ENCODE results near the gene TWNK.

Gene TWNK

DNA sequence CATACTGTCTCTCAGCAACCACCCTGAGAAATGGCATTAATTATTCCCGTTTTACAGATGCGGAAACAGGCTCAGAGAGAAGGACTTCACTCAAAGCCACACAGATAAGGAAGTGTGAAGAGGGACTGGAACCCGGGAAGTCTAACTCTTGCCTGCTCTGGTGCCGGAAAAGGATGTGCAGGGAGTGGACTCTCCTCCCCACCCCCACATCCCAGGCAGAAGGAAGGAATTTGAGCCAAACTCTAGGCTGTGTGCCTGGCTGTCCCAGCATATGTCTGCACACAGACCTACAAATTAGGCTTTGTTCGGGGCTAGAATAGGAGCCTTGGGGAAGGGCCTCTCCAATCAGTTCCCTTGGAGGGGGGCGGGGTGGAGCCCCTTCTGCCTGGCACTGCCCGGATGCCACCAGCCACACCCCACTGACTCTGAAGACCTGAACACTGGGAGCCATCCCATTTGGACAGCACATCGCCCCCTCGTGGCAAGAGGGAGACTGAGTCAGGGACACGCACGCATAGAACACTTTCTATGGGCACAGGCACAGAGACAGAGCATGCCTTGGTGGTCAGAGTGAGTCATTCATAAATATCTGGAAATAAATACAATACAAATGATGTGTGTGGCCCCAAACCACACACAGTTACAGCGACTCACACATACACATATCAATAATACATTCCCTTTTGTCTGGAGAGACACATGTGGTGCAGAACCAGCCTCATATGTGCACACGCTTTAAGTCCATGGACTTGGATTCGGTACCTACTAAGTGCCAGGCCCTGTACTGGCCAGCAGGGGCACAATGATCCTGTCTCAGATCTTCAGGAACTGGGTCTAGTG, 25.4 kb downstream of the TWNK start:
- peak; percentile 76 to 84 for DNase-seq

DNA sequence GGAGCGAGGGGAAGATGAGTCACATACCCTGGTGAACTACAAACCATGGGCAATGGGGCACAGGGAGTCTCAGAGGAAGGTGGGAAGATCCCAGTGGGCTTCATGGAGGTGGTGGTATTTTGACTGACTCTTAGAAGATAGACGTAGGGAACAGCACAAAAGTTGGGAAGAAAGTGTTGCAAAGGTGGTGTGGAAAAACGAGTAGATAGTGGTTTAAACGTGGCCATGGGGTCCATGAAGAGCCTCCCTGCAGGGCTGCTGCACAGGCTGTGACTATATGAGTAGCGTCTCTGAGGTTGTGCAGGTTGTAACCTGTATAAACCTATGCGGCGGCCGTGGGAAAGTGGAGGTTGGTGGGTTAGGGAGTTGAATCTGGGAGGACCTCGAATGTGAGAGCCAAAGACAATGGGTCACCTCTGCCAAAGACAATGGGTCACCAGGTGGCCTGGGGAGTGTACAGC, 26.1 kb downstream of the TWNK start:
- no peak for DNase-seq

DNA sequence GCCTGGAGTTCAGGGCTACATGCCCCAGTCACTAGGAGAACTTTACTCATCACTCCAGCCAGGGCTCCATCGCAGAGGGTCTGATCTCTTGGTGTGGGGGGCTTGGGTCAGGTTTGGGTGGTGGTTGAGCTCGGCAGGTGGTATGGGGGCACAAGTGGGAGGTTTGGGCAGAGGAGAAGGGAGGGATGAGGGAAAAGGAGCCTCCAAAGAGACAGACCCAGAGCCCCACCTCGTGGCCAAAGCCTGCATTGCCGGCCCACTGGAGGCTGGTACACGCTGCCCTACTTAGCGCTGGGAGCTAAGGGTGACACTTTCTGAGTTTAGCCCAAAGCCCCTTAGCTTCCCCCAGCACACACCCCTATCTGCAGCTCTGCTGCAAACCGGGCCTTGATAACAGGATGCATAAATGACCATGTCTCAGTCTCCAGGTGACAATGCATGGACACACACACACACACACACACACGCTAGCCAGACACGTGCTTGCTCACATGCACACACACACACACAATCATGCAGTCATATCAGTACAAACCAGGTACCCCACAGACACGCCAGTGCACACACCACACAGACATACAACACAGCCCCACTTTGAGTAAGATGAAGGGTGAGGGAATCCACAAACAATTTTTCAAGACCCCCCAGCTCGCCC, 27.0 kb downstream of the TWNK start:
- DNase-seq: peak; percentile 72 to 75

DNA sequence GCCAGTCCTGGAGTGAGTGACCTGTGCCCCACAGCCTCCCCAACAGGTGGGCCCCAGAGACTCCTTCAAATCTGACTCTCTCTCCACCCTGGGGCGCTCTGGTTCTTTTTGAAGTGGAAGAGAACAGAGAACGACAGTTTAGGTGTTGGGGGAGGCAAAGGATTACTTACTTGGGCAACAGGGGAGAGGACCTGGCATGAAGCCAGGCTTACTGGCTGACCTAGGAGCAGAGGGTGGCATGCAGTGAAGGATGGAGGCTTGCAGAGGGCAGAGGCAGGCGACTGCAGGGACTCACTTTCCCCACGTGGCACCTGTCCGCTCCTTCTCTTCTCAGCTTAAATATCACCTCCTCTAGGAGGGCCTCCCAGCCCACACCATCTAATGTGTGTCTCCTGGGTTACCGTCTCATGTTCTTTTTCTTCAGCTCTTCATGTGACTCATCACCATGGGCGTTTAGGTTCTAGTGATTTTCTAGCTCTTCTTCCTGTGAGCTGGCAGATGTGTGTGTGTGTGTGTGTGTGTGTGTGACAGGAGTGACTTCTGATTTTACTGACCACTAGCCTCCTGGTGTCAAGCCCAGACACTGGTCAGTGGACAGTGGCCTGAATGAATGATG, 27.7 kb downstream of the TWNK start:
- DNase-seq: peak; percentile 53 to 60

DNA sequence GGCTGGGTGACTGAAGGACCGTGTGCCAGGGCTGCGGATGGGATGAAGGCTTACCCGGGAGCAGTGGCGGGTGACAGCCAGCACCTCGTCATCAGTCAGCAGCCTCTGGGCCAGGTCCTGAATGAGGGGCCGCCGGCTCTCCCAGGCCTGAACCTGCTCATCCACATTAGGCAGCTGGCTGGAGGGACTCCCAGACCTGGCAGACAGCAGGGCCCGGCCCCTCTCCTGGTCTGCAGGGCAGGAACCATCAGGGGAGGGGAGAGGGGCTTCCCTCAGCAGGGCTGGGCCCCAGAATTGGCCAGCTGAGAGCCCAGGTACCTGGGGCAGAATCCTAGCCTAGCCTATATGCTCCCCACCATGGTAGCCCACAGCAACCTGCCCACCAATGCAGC, 28.2 kb downstream of the TWNK start:
- DNase-seq: no peak

DNA sequence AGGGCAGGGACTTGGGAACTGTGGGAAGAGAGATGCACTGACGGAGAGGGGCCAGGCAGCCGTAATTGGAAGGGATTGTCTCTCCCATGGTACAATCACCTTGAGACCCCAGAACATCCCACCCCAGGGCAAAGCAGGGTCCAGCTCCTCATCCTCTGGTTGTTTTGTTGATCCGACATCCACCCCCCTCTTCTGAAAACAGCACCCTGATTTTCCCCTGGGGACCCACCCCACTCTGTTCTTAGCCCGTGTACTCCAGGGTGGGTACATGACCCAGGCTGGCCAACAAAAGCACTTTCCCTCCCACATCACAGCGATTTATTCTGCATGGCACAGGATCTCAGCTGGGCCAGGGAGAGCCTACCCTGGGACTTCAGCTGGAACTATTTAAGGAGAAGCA, 29.5 kb downstream of the TWNK start:
- no peak for DNase-seq

DNA sequence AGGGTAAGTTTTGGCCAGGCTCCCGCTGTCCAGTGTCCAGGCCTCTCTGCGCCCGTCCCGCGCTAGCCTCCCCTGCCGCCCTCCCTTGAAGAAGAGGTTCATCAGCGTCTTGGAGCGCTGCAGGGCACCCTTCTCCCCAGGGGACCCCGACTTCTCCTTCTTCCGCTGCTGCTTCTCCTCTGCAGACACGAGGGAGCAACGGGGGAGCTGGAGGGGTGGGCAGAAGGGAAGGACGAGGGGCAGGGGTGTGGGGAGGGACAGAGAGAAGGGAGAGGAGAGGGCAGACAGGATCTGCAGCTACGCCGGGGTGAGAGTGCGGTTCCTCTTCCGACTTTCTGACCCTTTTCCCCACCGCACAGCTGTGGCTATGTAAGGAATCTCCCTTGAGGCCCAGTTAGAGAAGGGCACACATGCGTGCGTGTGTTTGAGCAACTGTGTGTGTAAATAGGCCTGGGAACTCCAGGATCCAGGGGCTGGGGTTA, 30.8 kb downstream of the TWNK start:
- peak in 1 of 2 donors; percentile 54 for DNase-seq

DNA sequence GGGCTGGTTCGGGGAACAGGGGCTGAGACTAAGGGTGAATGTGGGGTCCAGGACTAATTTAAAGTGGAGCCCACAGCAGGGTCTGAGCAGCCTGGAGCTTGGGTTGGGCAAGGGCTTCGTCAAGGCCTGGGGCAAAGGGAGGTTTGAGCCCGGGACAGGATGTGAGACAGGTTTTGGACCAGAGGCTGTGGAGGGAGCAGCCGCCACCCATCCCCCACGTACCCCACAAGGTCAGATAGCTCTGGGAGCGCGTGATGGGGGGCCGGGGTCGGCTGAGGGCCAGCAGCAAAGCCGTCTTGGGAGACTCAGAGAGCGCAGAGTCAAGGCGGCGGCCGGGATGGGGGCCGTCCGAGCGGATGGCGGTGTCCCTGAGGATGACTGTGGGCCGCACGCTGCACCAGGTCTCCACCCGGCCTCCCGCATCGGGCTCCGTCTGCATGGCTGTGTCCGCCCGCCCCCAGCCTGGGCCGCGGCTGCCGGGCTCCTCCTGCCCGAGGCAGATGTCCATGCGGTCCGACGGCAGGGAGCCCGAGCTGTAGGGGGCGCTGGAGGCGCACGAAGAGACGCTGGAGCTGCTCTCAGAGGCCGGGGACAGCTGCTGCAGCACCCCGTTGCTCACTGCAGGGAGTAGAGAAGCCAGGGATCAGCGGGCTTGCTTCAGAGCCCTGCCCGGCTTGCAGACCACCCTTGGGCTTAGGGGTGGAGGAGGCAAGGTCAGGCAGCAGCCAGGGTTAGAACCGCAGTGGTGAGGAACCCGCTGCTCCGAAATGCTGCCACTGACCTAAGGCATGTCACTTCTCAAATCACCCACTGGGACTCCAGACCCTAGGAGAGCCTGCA, 31.5 kb downstream of the TWNK start:
- peak; percentile 84 to 86 for DNase-seq

DNA sequence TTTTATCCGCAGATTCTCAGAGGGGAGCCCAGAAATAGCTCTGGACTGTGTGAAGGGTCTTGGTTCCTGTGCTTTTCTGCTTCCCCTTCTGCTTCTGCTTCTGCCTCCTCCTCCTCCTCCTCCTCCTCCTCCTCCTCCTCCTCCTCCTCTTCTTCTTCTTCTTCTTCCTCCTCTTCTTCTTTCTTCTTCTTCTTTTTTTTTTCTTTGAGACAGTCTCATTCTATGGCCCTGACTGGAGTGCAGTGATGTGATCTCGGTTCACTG, 32.0 kb downstream of the TWNK start:
- no peak for DNase-seq

DNA sequence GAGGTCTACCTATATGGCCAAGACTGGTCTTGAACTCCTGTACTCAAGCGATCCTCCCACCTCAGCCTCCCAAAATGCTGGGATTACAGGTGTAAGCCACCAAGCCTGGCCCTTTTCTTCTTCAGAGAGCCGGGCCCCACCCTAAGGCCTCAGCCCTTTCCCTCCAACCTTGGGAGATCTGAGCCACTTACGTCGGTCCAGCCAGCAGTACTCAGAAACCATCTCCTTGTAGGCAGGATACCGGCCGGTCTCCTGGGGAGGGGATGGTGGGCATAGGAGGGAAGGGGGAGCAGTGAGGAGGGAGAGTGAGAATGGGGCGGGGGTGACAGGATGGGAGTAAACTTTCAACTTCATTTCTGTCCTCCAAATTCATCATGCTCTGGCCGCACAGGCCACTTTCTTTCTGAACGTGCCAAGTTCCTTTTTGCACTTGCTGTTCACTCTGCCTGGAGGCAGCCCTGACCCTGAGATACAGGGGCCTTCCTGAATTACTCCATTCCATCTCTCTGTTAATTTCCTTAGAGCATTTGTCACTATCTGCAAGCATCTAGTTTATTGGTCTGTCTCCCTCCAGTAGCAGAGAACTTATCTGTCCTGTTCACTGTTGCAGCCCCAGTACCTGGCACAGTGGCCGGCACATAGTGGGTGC, 33.2 kb downstream of the TWNK start:
- no peak for DNase-seq

DNA sequence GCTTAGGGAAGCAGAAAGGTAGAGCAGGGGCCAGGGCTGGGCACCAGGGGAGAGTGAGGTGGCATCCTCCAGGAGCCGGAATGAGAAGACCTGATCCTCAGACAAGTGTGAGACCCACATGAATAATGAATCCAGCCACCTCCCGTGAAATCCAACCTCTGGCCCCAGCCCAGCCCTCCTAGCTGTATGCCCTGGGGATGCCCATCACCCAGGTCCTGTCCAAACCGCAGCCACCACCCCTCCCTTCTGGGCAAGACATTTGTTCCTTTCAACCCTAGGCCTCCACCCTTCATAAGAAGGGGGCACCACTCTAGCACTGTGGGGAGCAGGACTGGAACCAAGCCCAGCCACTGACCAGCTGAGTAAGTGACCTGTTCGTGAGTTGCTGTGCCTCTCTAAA, 33.9 kb downstream of the TWNK start:
- DNase-seq: no peak

DNA sequence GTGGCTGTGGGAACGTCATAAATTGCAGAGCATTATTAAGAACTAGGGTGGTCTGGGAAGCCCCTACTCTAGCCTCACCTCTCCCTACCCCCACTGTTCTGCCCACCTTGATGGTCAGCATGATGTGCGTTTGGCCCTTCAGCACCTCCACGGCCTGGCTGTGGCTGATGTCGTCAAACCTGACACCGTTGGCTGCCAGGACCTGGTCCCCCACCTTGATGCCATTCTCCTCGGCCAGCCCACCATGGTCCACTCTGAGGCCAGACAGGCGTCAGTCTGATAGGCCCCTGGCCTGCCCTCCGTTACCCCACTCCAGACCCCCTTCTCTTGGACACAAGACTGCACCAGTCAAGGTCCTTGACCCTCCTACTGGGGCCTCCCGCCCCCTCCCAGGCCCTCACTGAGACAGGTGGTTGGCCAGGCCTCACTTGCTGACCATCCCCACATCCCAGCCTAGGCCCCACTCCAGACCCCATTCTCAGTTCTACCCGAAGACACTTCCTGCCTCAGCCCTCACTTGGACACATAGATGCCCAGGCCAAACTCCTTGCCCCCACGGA, 34.4 kb downstream of the TWNK start:
- DNase-seq: no peak

DNA sequence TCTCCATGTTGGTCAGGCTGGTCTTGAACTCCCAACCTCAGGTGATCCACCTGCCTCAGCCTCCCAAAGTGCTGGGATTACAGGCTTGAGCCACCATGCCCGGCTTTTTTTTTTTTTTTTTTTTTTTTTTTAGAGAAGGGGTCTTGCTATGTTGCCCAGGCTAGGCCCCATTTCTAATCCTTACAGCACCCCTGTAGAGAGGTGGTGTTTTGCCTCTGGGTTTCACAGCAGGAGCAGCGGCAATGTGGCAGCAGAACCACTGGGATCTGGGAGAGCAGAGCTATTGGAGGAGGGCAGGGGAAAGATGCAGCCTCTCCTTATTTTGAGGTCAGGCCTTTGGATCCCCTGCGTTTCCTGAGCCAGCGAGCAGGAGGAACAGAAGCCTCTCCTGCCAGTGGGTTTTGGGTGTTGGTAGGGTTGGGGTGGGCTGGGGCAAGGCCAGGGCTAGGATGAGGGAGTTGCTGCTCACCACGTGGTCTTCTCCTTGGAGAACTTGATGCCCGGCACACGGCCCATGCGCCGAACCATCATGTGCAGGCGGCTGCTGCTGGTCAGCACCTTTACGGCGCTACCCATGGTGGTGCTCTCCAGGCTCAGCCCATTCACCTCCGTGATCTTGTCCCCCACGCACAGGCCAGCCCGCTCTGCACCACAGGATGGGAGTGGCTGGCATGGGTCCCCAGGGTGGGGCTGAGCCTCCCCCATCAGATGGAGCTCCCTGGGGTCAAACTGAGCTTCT, 35.8 kb downstream of the TWNK start:
- DNase-seq: no peak

DNA sequence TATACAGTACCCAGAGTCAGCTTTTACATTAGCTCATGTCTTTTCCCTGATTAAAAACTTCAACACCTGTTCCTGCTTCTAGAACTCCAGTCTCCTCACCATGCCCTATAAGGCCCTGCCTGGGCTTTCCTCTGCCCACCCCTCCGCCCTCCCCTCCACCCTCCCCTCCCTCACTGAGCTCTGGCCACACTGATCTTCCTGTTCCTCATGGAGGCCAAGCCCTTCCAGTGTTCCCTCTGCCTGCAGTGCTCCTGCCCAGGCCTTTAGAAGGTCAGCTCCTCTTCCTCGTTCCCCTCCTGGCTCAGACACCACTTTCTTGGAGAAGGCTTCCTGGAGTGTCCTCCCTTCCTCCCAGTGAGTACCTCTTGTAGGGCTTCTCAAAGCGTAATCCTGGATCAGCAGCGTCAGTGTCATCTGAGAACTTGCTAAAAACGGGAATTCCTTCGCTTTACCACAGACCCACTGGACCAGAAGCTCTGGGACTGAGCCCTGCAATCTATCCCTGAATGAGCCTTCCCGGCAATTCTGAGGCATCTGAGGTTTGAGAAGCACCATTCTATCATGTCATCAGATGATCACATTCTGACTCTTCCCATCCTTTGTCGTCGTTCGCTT, 39.9 kb downstream of the TWNK start:
- peak in 1 of 2 donors; percentile 31 for DNase-seq

DNA sequence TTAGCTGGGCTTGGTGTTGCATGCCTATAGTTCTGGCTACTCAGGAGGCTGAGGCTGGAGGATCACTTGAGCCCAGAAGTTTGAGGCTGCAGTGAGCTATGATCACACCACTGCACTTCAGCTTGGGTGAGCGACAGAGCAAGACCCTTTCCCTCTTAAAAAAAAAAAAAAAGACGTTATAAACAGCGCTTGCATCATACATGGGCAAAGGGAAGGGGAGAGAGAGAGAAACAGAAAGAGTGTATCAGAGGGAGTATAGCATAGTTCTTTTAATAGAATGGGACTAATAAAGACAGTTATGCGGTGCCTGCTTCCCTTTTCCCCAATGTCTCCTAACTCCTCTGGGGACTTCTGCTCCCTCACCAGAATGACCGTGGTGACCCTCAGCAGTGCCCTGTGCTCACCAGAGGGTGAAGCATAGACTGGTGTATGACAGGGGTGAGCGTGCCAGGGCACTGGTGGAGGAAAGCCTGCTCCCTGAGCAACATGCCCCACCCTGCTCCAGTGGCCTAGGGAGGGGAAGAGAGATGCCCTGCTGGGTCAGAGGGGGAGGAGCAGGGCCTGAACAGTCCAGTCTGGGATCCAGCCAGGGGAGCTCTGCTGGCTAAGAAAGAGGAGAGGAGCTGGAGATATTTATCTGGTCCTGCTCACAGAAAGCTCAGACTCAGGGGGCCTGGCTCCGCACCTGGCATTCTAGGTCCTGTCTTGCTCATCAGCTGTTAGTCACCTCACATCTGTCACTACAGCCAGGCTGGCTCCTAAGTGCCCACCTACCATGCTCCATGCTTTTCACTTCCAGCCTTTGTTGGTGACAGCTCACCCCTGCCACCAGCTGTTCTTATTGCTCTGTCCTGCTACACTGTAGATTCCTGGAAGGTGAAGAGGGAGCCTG, 41.3 kb downstream of the TWNK start:
- DNase-seq: peak; percentile 40 to 47

DNA sequence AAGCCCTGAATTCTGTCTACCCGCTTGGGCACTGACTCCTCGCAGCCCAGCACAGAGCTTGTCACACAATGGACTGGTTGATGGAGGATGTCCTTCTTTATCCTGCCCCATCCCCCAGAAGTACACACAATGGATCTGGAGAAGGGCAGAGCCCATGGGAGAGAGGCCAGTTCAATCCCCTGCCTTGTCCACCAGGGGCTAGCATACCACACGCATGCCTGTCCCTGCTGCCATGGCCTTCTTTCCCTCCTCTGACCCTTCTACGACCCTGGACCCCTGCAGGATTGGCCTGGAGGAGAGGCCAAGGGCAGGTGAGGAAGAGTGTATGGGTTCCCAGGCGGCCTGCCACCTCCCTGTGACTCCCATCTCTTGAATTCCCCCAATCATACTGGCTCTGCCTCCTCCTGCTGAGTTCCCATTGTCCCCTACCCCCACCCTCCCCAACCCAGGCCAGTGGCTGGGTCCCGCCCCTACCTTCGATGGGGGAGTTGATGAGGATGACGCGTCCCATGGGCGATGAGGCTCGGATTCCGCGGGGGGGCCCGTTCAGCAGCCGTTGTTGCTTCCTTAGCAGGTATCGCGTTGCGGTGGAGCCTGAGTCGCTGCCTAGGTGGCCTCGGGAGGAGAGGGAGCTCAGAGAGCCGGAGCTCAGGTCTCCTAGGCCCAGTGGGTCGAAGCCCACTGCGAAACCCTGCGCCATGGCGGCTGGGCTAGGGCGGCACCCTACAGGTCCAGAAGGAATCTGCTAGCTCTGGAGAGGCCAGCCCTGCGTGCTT, 42.4 kb downstream of the TWNK start:
- DNase-seq: no peak

DNA sequence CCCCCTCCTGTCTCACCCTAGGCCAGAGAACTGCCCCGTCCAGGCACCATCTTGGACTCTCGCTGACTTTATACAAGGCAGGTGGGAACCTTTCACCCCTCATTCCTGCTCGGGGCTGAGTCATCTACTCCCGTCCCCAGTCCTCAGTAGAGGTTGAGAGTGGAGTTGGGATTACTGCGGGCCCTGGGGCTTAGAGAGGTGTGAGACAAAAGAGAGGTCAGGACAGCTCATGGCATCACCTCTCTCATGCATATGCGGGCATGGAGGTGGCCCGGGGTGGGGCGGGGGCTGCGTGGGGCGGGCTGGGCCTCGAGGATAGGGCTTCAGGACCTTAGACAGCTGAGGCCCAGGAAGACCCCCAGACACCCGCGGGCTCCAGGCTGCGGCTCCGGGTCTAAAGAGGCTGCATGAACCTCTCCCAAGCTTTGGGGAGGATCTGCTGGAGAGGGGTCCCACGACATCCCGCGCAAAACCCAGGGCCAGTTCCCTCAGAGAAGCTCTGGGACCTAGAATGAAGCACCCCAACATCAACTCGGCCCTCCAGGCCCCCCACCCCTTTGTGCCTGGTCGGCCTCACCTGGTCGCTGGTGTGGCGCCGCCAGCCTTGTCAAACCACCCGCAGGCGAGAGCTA, 43.3 kb downstream of the TWNK start:
- DNase-seq: no peak

DNA sequence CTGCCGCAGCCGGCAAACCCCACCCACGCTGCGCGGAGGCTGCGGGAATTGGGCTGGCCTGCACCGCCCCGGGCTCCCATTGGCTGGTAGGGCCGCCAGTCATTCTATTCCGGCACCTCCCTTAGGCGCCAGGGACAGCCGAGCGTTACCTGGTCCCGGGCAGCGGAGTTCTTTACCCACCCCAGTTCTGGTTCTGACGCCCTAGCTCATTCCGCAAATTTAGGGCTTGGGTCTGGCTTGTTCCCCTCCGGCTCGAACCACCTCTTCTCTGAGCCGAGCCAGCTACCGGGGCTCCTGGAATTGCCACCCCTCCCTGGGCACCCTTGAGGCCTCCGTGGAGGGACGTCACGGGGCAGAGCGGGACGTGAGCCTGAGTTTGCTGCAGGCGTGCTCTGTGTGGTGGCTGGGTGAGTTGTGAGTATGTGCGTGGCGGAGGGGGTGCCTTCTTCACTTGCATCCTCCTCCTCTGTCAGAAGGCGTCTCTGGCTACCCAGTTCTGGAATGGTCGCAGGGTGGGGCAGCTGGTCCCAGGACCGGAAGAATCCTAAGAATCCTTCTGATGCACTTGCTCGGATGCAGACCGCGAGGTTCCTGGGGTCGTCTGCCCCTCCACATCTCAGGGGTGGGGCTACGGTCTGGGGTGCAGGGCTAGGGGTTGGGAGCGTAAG, 43.9 kb downstream of the TWNK start, which contains the start of the genes PDZD7 and SFXN3:
TSS of gene PDZD7 (minus strand) at position 2 of the 668 bp plus-strand sequence. CDS start 910 bp downstream, outside the sequence.
TSS of gene SFXN3 (plus strand) at position 107 of the 668 bp plus-strand sequence. CDS start 3,461 bp downstream, outside the sequence.
- peak; percentile 96 to 97 for DNase-seq

Data from inflammatory macrophage (primary cell).